ENCODE results near the gene UBXN4. TPM values are rescaled to one million over a fixed set of nuclear protein-coding genes. Genes with fewer than 3 reads are reported as not detected.
"Not testable (repeated sequence)": the region's sequence is repeated elsewhere in the genome, so short reads cannot be mapped to it uniquely, and the experiment has no call there.

Gene UBXN4
- total RNA-seq (10 to 100 TPM; 57.0 to 82.7 (median 59.9) TPM), polyA plus RNA-seq (38.6 TPM)
- long read RNA-seq, donor 1, full-length matches to known transcripts: 54 of 148 reads
- long read RNA-seq, donor 1, partial matches to known transcripts: 77 of 148 reads
- long read RNA-seq, donor 1, other reads (novel, unspliced or antisense): 17 of 148 reads
- long read RNA-seq, donor 2, full-length matches to known transcripts: 38 of 52 reads
- long read RNA-seq, donor 2, partial matches to known transcripts: 7 of 52 reads
- long read RNA-seq, donor 2, other reads (novel, unspliced or antisense): 7 of 52 reads
- long read RNA-seq, donor 3, full-length matches to known transcripts: 78 of 136 reads
- long read RNA-seq, donor 3, partial matches to known transcripts: 40 of 136 reads
- long read RNA-seq, donor 3, other reads (novel, unspliced or antisense): 18 of 136 reads
- long read RNA-seq, donor 4, full-length matches to known transcripts: 38 of 46 reads
- long read RNA-seq, donor 4, partial matches to known transcripts: 5 of 46 reads
- long read RNA-seq, donor 4, other reads (novel, unspliced or antisense): 3 of 46 reads

GRCh38 chr2:135741395-135742324, at the start of gene UBXN4:
TSS of gene UBXN4 (plus strand) at chr2:135741855. CDS start at chr2:135741930, 75 bp downstream.
- intact Hi-C loops (cut with DNase I): no loop called here
- DNase-seq (peak; percentile 98 to 99 (median 99)), ATAC-seq (peak; percentile 98 to 99)
- H3K4me3 ChIP-seq (ENCODE audit: low read length): peak within 1 kb of the TSS; percentile 79
- peak within 1 kb of the TSS; percentile 96 for H3K27ac ChIP-seq (ENCODE audit: low read length)
- under 1% methylated on average over 93 of the region's 93 CpGs for WGBS
- H3K9me3 ChIP-seq (ENCODE audit: control insufficient read depth, low read length): no peaks in the 10 kb centered on the region
- H3K4me1 ChIP-seq (ENCODE audit: control insufficient read depth, insufficient read depth, low read length): peaks cover 3% of the 10 kb centered on the region
- H3K27me3 ChIP-seq (ENCODE audit: control insufficient read depth, insufficient read depth): no peaks in the 10 kb centered on the region

GRCh38 chr2:135694711-135695110, 46.9 kb upstream of the UBXN4 start:
- Histone ChIP-seq H3K4me3 (ENCODE audit: low read length) (no peak overlapping the region), H3K4me1 (ENCODE audit: control insufficient read depth, insufficient read depth, low read length) (no peaks in the 10 kb centered on the region), H3K27ac (ENCODE audit: low read length) (no peak overlapping the region), H3K9me3 (ENCODE audit: control insufficient read depth, low read length) (no peaks in the 10 kb centered on the region), H3K27me3 (ENCODE audit: control insufficient read depth, insufficient read depth) (no peaks in the 10 kb centered on the region)
- intact Hi-C loops (cut with DNase I): no loop called here
- DNase-seq (no peak), ATAC-seq (peak in 1 of 2 donors; percentile 32)
- 56% methylated on average over 2 of the region's 2 CpGs for WGBS

- no peaks in the 10 kb centered on the region for H3K27me3 ChIP-seq (ENCODE audit: control insufficient read depth, insufficient read depth)
- no peak for ATAC-seq
- intact Hi-C loops (cut with DNase I): no loop called here
- no peak overlapping the region for H3K27ac ChIP-seq (ENCODE audit: low read length)
- WGBS: 95% methylated on average over 2 of the region's 2 CpGs
- no peaks in the 10 kb centered on the region for H3K9me3 ChIP-seq (ENCODE audit: control insufficient read depth, low read length)
- no peak for DNase-seq
- H3K4me3 ChIP-seq (ENCODE audit: low read length): no peak overlapping the region
- no peaks in the 10 kb centered on the region for H3K4me1 ChIP-seq (ENCODE audit: control insufficient read depth, insufficient read depth, low read length)
Observed at GRCh38 chr2:135698838-135699237, 42.8 kb upstream of the UBXN4 start.

GRCh38 chr2:135701442-135701841, 40.2 kb upstream of the UBXN4 start:
- ATAC-seq (no peak), DNase-seq (no peak)
- H3K4me1 ChIP-seq (ENCODE audit: control insufficient read depth, insufficient read depth, low read length): no peaks in the 10 kb centered on the region
- no peaks in the 10 kb centered on the region for H3K9me3 ChIP-seq (ENCODE audit: control insufficient read depth, low read length)
- 86% methylated on average over 2 of the region's 2 CpGs for WGBS
- no peaks in the 10 kb centered on the region for H3K27me3 ChIP-seq (ENCODE audit: control insufficient read depth, insufficient read depth)
- intact Hi-C loops (cut with DNase I): no loop called here
- H3K27ac ChIP-seq (ENCODE audit: low read length): no peak overlapping the region
- H3K4me3 ChIP-seq (ENCODE audit: low read length): no peak overlapping the region

GRCh38 chr2:135703300-135703699, 38.4 kb upstream of the UBXN4 start:
- ATAC-seq (peak in 1 of 2 donors; percentile 47), DNase-seq (no peak)
- 27% methylated on average over 1 of the region's 1 CpG for WGBS
- H3K27me3 ChIP-seq (ENCODE audit: control insufficient read depth, insufficient read depth): no peaks in the 10 kb centered on the region
- no peak overlapping the region for H3K27ac ChIP-seq (ENCODE audit: low read length)
- H3K4me1 ChIP-seq (ENCODE audit: control insufficient read depth, insufficient read depth, low read length): no peaks in the 10 kb centered on the region
- no peaks in the 10 kb centered on the region for H3K9me3 ChIP-seq (ENCODE audit: control insufficient read depth, low read length)
- H3K4me3 ChIP-seq (ENCODE audit: low read length): no peak overlapping the region
- intact Hi-C loops (cut with DNase I): no loop called here

GRCh38 chr2:135704075-135704474, 37.6 kb upstream of the UBXN4 start:
- ATAC-seq; intact Hi-C loops (cut with DNase I); DNase-seq; H3K4me1 ChIP-seq (ENCODE audit: control insufficient read depth, insufficient read depth, low read length); H3K27me3 ChIP-seq (ENCODE audit: control insufficient read depth, insufficient read depth); H3K9me3 ChIP-seq (ENCODE audit: control insufficient read depth, low read length); H3K4me3 ChIP-seq (ENCODE audit: low read length); H3K27ac ChIP-seq (ENCODE audit: low read length): not testable (repeated sequence)
- 97% methylated on average over 5 of the region's 5 CpGs for WGBS

- ATAC-seq: no peak
- intact Hi-C loops (cut with DNase I): loop anchor here in 2 of 4 donors (5.0 kb wide), 2 partner anchors 716 to 721 kb away; no protein-coding TSS in a partner anchor
- no peak for DNase-seq
Observed at GRCh38 chr2:135708159-135708558, 33.5 kb upstream of the UBXN4 start.

GRCh38 chr2:135709992-135710391, 31.7 kb upstream of the UBXN4 start:
- Histone ChIP-seq H3K27me3 (ENCODE audit: control insufficient read depth, insufficient read depth) (no peaks in the 10 kb centered on the region), H3K9me3 (ENCODE audit: control insufficient read depth, low read length) (no peaks in the 10 kb centered on the region), H3K27ac (ENCODE audit: low read length) (no peak overlapping the region), H3K4me3 (ENCODE audit: low read length) (no peak overlapping the region), H3K4me1 (ENCODE audit: control insufficient read depth, insufficient read depth, low read length) (no peaks in the 10 kb centered on the region)
- intact Hi-C loops (cut with DNase I): loop anchor here (5.0 to 10.0 kb wide), 4 partner anchors 708 to 723 kb away; no protein-coding TSS in a partner anchor
- peak; percentile 32 to 61 for ATAC-seq
- WGBS: 62% methylated on average over 6 of the region's 6 CpGs
- DNase-seq: peak; percentile 39 to 78 (median 70)

More at GRCh38 chr2:135708159-135708558, 33.5 kb upstream of the UBXN4 start:
- Histone ChIP-seq H3K27me3 (ENCODE audit: control insufficient read depth, insufficient read depth) (no peaks in the 10 kb centered on the region), H3K9me3 (ENCODE audit: control insufficient read depth, low read length) (no peaks in the 10 kb centered on the region), H3K4me1 (ENCODE audit: control insufficient read depth, insufficient read depth, low read length) (no peaks in the 10 kb centered on the region), H3K27ac (ENCODE audit: low read length) (no peak overlapping the region), H3K4me3 (ENCODE audit: low read length) (no peak overlapping the region)
- 96% methylated on average over 4 of the region's 4 CpGs for WGBS

GRCh38 chr2:135715086-135715485, 26.6 kb upstream of the UBXN4 start:
- 96% methylated on average over 9 of the region's 9 CpGs for WGBS
- DNase-seq; H3K27me3 ChIP-seq (ENCODE audit: control insufficient read depth, insufficient read depth); H3K9me3 ChIP-seq (ENCODE audit: control insufficient read depth, low read length); H3K27ac ChIP-seq (ENCODE audit: low read length); ATAC-seq; H3K4me3 ChIP-seq (ENCODE audit: low read length); H3K4me1 ChIP-seq (ENCODE audit: control insufficient read depth, insufficient read depth, low read length): not testable (repeated sequence)
- intact Hi-C loops (cut with DNase I): loop anchor here in 1 of 4 donors (10.0 kb wide), 1 partner anchor 720 kb away; no protein-coding TSS in a partner anchor

GRCh38 chr2:135728064-135728743, 13.5 kb upstream of the UBXN4 start:
- DNase-seq (no peak), ATAC-seq (no peak)
- Histone ChIP-seq H3K27me3 (ENCODE audit: control insufficient read depth, insufficient read depth) (no peaks in the 10 kb centered on the region), H3K4me1 (ENCODE audit: control insufficient read depth, insufficient read depth, low read length) (no peaks in the 10 kb centered on the region), H3K27ac (ENCODE audit: low read length) (no peak overlapping the region), H3K4me3 (ENCODE audit: low read length) (no peak overlapping the region), H3K9me3 (ENCODE audit: control insufficient read depth, low read length) (no peaks in the 10 kb centered on the region)
- intact Hi-C loops (cut with DNase I): no loop called here
- WGBS: 61% methylated on average over 2 of the region's 2 CpGs

Measured in right cardiac atrium (tissue), 5 donors.